GM12878 (cell line): ENCODE data around the gene C5orf15. TPM values are rescaled to one million over a fixed set of nuclear protein-coding genes. Genes with fewer than 3 reads are reported as not detected.

Experiments
- ATF7 ChIP-seq: fragments of 450-650 bp; IDR thresholded peaks from 2 replicates; pipeline ENCODE4 v1.6.1; 2016; ENCODE audit warnings: low read depth, mild to moderate bottlenecking
- CBX5 ChIP-seq: sonication (generic); IDR thresholded peaks from 2 replicates; pipeline ENCODE4 v1.6.1; 2016; ENCODE audit warnings: low read depth, moderate library complexity, mild to moderate bottlenecking, inconsistent platforms
- CHD1 ChIP-seq: IDR thresholded peaks from 2 replicates; pipeline ENCODE4 v1.6.1; 2012; ENCODE audit warnings: low read depth, low read length, improper control_type of control experiment
- E2F4 ChIP-seq: IDR thresholded peaks from 2 replicates; pipeline ENCODE4 v1.6.1; 2012; ENCODE audit warnings: low read depth, low read length, improper control_type of control experiment
- HDAC2 ChIP-seq: fragments of 200-600 bp; sonication (generic); IDR thresholded peaks from 2 replicates; pipeline ENCODE4 v1.6.1; 2017
- IRF4 ChIP-seq: IDR thresholded peaks from 2 replicates; pipeline ENCODE4 v1.6.1; 2011; ENCODE audit warnings: low read depth, low read length
- JUNB ChIP-seq: IDR thresholded peaks from 2 replicates; pipeline ENCODE4 v1.6.1; 2016; ENCODE audit warnings: antibody characterized with exemption, mild to moderate bottlenecking
- MAX ChIP-seq: IDR thresholded peaks from 2 replicates; pipeline ENCODE4 v1.6.1; 2012; ENCODE audit warnings: low read depth, low read length, improper control_type of control experiment
- MTA3 ChIP-seq: IDR thresholded peaks from 2 replicates; pipeline ENCODE4 v1.6.1; 2012; ENCODE audit warnings: low read length, inconsistent platforms, borderline replicate concordance
- NFIC ChIP-seq: IDR thresholded peaks from 2 replicates; pipeline ENCODE4 v1.6.1; 2012; ENCODE audit warnings: low read depth, mild to moderate bottlenecking, inconsistent platforms, low read length, moderate library complexity
- NFXL1 ChIP-seq: fragments of 450-650 bp; IDR thresholded peaks from 2 replicates; pipeline ENCODE4 v1.6.1; 2017; ENCODE audit warnings: antibody characterized with exemption, mild to moderate bottlenecking, borderline replicate concordance
- NFYB ChIP-seq: IDR thresholded peaks from 2 replicates; pipeline ENCODE4 v1.6.1; 2011; ENCODE audit warnings: low read depth, mild to moderate bottlenecking, low read length, improper control_type of control experiment, moderate library complexity; ENCODE audit not compliant: insufficient read depth
- NR2F1 ChIP-seq: fragments of 450-650 bp; conservative IDR thresholded peaks from 2 replicates; pipeline ENCODE4 v1.6.1; 2017; ENCODE audit warnings: mild to moderate bottlenecking
- PAX8 ChIP-seq: fragments of 450-650 bp; IDR thresholded peaks from 2 replicates; pipeline ENCODE4 v1.6.1; 2017; ENCODE audit warnings: mild to moderate bottlenecking, moderate library complexity
- PKNOX1 ChIP-seq: fragments of 450-650 bp; IDR thresholded peaks from 2 replicates; pipeline ENCODE4 v1.6.1; 2016; ENCODE audit warnings: mild to moderate bottlenecking
- PML ChIP-seq: IDR thresholded peaks from 2 replicates; pipeline ENCODE4 v1.6.1; 2012; ENCODE audit warnings: low read length, inconsistent platforms
- POU2F2 ChIP-seq: IDR thresholded peaks from 3 replicates; pipeline ENCODE4 v1.6.1; 2011; ENCODE audit warnings: low read depth, mild to moderate bottlenecking, low read length, borderline replicate concordance
- RAD21 ChIP-seq: IDR thresholded peaks from 2 replicates; pipeline ENCODE4 v1.6.1; 2011; ENCODE audit warnings: mild to moderate bottlenecking, low read depth, low read length, moderate library complexity; ENCODE audit not compliant: insufficient read depth
- RAD51 ChIP-seq: fragments of 450-650 bp; IDR thresholded peaks from 2 replicates; pipeline ENCODE4 v1.6.1; 2016; ENCODE audit warnings: moderate library complexity, mild to moderate bottlenecking, inconsistent platforms
- RB1 ChIP-seq: fragments of 450-650 bp; formaldehyde crosslinking; IDR thresholded peaks from 2 replicates; pipeline ENCODE4 v1.6.1; 2017; ENCODE audit warnings: mild to moderate bottlenecking, borderline replicate concordance
- SIX5 ChIP-seq: IDR thresholded peaks from 2 replicates; pipeline ENCODE4 v1.6.1; 2011; ENCODE audit warnings: mild to moderate bottlenecking, low read depth, low read length, moderate library complexity; ENCODE audit not compliant: severe bottlenecking
- STAT3 ChIP-seq: IDR thresholded peaks from 2 replicates; pipeline ENCODE4 v1.6.1; 2011; ENCODE audit warnings: low read depth, low read length, improper control_type of control experiment
- TARDBP ChIP-seq: IDR thresholded peaks from 2 replicates; pipeline ENCODE4 v1.6.1; 2016; ENCODE audit warnings: borderline replicate concordance
- YBX1 ChIP-seq: fragments of 450-650 bp; IDR thresholded peaks from 2 replicates; pipeline ENCODE4 v1.6.1; 2016; ENCODE audit warnings: antibody characterized with exemption
- YY1 ChIP-seq: IDR thresholded peaks from 2 replicates; pipeline ENCODE4 v1.6.1; 2011; ENCODE audit warnings: low read depth, mild to moderate bottlenecking, low read length
- ZBTB33 ChIP-seq: fragments of 450-650 bp; IDR thresholded peaks from 2 replicates; pipeline ENCODE4 v1.6.1; 2017; ENCODE audit warnings: mild to moderate bottlenecking
- ZNF687 ChIP-seq: fragments of 450-650 bp; IDR thresholded peaks from 2 replicates; pipeline ENCODE4 v1.6.1; 2017; ENCODE audit warnings: mild to moderate bottlenecking, moderate library complexity
- polyA plus RNA-seq, 11 experiments: library from polyadenylated mRNA; depleted of rRNA in 4 of 11; unstranded in 6 of 11; stranded (reverse) in 5 of 11; fragments of >200 nt; fragmentation: Nextera tagmentation in 4 of 11; fragmentation: Illumina TruSeq in 1 of 11; extraction: Ambion mirVana in 4 of 11; extraction: Trizol in 1 of 11; gene quantifications; 1 replicate in 1 of 11; 2 replicates in 10 of 11; pipeline versions ENCODE4 v1.2.1 to v1.2.3, GENCODE V29; 2011 to 2016; ENCODE audit warnings: inconsistent platforms in 2 of 11, missing spikeins in 2 of 11, low read depth in 1 of 11
- total RNA-seq, 4 experiments: library from RNA; depleted of rRNA in 3 of 4; stranded (reverse); fragments of >200 nt in 3 of 4; fragmentation: Illumina TruSeq in 1 of 4; extraction: Trizol in 1 of 4; gene quantifications; 2 replicates each; pipeline versions ENCODE4 v1.2.1 to v1.2.3, GENCODE V29; 2013 to 2021

The C5orf15 gene
- total and polyA plus RNA-seq, 10 of the 15 experiments (the other 5 are each of a cell fraction or from before 2014, with no cell fraction given) = 21.7 to 69.6 (median 46.0) TPM

DNA sequence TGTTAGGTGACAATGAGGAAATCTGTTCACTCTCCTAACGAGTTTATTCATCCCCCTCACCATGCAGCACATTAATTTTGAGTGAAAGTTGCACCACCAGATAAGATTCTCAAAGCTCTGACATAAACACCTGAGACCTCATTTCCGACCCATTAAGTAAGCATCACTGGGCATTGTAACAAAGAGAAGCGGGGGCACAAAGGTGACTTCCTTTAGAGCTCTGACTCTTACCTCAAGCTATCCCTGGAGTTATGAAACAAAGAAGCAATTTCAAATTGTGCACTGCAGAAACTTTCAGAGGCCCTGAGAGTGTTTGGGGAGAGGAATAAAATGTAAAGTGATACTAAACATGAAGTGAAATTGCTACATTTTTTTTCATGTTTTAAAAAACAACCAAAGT lies 29.5 kb downstream of the C5orf15 start (continued):
- TF ChIP-seq ZNF687 (0 out of 2 replicates have a peak, but pooled peaks have one; percentile 17), YY1 (no peak), ZBTB33 (no peak), RAD51 (no peak), NFXL1 (no peak), CBX5 (no peak), MAX (no peak), PKNOX1 (no peak), NFIC (peak; percentile 28; the same call in 1 of the 2 replicates), POU2F2 (no peak), E2F4 (no peak), STAT3 (no peak), JUNB (no peak), ATF7 (peak; percentile 64), NFYB (no peak), TARDBP (no peak), SIX5 (no peak), YBX1 (no peak), PML (no peak), RB1 (no peak), HDAC2 (no peak), RAD21 (0 out of 2 replicates have a peak, but pooled peaks have one; percentile 2), CHD1 (no peak), IRF4 (no peak), MTA3 (peak; percentile 41; the same call in 1 of the 2 replicates), PAX8 (no peak), NR2F1 (peak; percentile 65)
